Transverse colon (tissue), 4 donors: Measurements from ENCODE around the gene SLC45A2.

Experiments used
- EP300 ChIP-seq: sonication (generic); formaldehyde crosslinking; IDR thresholded peaks from one replicate; pipeline ENCODE4 v1.6.1; 2017; ENCODE audit warnings: antibody characterized with exemption, low read depth
- POLR2A ChIP-seq: fragments of 450-650 bp; IDR thresholded peaks from one replicate; pipeline ENCODE4 v1.6.1; 2016; ENCODE audit warnings: antibody characterized with exemption, mild to moderate bottlenecking, moderate library complexity
- POLR2AphosphoS5 ChIP-seq, 3 donors: sonication (generic); formaldehyde crosslinking; IDR thresholded peaks; one replicate each; pipeline ENCODE4 v1.6.1; 2016; ENCODE audit warnings: antibody characterized with exemption in 3 of 3
- TF ChIP-seq, protein P1 (sequence below), 5 experiments: fragments of 200-600 bp in 3 of 5; fragments of 450-650 bp in 2 of 5; sonication (generic) in 3 of 5; IDR thresholded peaks; 1 replicate in 2 of 5; 2 replicates in 3 of 5; pipeline ENCODE4 v1.5.1; 2016 to 2017; ENCODE audit warnings: antibody characterized with exemption in 5 of 5, inconsistent platforms in 3 of 5, mild to moderate bottlenecking in 2 of 5, moderate library complexity in 1 of 5

DNA sequence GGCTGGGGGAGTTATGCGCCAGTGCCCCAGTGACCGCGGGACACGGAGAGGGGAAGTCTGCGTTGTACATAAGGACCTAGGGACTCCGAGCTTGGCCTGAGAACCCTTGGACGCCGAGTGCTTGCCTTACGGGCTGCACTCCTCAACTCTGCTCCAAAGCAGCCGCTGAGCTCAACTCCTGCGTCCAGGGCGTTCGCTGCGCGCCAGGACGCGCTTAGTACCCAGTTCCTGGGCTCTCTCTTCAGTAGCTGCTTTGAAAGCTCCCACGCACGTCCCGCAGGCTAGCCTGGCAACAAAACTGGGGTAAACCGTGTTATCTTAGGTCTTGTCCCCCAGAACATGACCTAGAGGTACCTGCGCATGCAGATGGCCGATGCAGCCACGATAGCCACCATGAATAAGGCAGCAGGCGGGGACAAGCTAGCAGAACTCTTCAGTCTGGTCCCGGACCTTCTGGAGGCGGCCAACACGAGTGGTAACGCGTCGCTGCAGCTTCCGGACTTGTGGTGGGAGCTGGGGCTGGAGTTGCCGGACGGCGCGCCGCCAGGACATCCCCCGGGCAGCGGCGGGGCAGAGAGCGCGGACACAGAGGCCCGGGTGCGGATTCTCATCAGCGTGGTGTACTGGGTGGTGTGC, 48.0 kb downstream of the SLC45A2 start, which contains the start of gene RXFP3:
- TF ChIP-seq, protein P1, sequence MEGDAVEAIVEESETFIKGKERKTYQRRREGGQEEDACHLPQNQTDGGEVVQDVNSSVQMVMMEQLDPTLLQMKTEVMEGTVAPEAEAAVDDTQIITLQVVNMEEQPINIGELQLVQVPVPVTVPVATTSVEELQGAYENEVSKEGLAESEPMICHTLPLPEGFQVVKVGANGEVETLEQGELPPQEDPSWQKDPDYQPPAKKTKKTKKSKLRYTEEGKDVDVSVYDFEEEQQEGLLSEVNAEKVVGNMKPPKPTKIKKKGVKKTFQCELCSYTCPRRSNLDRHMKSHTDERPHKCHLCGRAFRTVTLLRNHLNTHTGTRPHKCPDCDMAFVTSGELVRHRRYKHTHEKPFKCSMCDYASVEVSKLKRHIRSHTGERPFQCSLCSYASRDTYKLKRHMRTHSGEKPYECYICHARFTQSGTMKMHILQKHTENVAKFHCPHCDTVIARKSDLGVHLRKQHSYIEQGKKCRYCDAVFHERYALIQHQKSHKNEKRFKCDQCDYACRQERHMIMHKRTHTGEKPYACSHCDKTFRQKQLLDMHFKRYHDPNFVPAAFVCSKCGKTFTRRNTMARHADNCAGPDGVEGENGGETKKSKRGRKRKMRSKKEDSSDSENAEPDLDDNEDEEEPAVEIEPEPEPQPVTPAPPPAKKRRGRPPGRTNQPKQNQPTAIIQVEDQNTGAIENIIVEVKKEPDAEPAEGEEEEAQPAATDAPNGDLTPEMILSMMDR (IDR thresholded peaks at IDR 0.05): no peak
- no peak for TF ChIP-seq POLR2A
- no peak for TF ChIP-seq POLR2AphosphoS5 (IDR thresholded peaks at IDR 0.05)
- no peak for TF ChIP-seq EP300
